ENCODE data around the gene TIMELESS.
"Not testable (repeated sequence)": the region's sequence is repeated elsewhere in the genome, so short reads cannot be mapped to it uniquely, and the experiment has no call there.

TIMELESS gene

GRCh38 chr12:56401125-56401524, 48.1 kb downstream of the TIMELESS start:
- DNase-seq: not testable (repeated sequence)

- not testable (repeated sequence) for DNase-seq
These were observed 49.8 kb downstream of the TIMELESS start for GRCh38 chr12:56399466-56399865.

- DNase-seq: no peak
These were observed 50.9 kb downstream of the TIMELESS start for GRCh38 chr12:56398324-56398723.

- DNase-seq: no peak
These were observed 56.9 kb downstream of the TIMELESS start for GRCh38 chr12:56392331-56392730.

GRCh38 chr12:56391721-56392120, 57.5 kb downstream of the TIMELESS start:
- DNase-seq: no peak

- no peak for DNase-seq
These were observed 59.8 kb downstream of the TIMELESS start for GRCh38 chr12:56389412-56389811.

- no peak for DNase-seq
These were observed 62.0 kb downstream of the TIMELESS start for GRCh38 chr12:56387152-56387736.

GRCh38 chr12:56385873-56386272, 63.4 kb downstream of the TIMELESS start:
- no peak for DNase-seq

GRCh38 chr12:56382611-56383010, 66.6 kb downstream of the TIMELESS start:
- no peak for DNase-seq

GRCh38 chr12:56377989-56378316, 71.3 kb downstream of the TIMELESS start:
- no peak for DNase-seq

GRCh38 chr12:56377310-56377988, 71.8 kb downstream of the TIMELESS start:
- no peak for DNase-seq

GRCh38 chr12:56375598-56376434, 73.4 kb downstream of the TIMELESS start:
- DNase-seq: no peak

GRCh38 chr12:56374726-56375597, 74.3 kb downstream of the TIMELESS start:
- DNase-seq: no peak

GRCh38 chr12:56373515-56373914, 75.7 kb downstream of the TIMELESS start:
- DNase-seq: no peak

GRCh38 chr12:56366948-56367347, 82.3 kb downstream of the TIMELESS start:
- DNase-seq: no peak
